BJ (cell line): ENCODE measurements around the gene DLX6. TPM values are rescaled to one million over a fixed set of nuclear protein-coding genes. Genes with fewer than 3 reads are reported as not detected.

ENCODE experiments used
- CTCF ChIA-PET: fragments of 350-600 bp; formaldehyde crosslinking; extraction: SDS; loops from one replicate; lab custom pipeline; 2021; ENCODE audit warnings: antibody characterized with exemption, inconsistent platforms; lab: Yijun Ruan, JAX
- POLR2A ChIA-PET: fragments of 300-600 bp; sonication (Branson Sonifier 250); formaldehyde crosslinking; extraction: SDS; loops from one replicate; lab custom pipeline; 2021; ENCODE audit warnings: antibody characterized with exemption; lab: Charles Lee
- DNase-seq: peaks from one replicate; pipeline ENCODE4 v3.0.0-alpha.2; 2011; ENCODE audit warnings: low read depth
- H3K27me3 ChIP-seq: 2 replicates; pipeline ENCODE4 v1.6.0; 2011; ENCODE audit warnings: low read length; ENCODE audit not compliant: control insufficient read depth, insufficient read depth
- H3K36me3 ChIP-seq: 2 replicates; pipeline ENCODE4 v1.5.1; 2011; ENCODE audit warnings: low read length; ENCODE audit not compliant: control insufficient read depth, insufficient read depth
- H3K4me3 ChIP-seq: 2 replicates; pipeline ENCODE4 v1.5.1; 2011; ENCODE audit warnings: low read depth, mild to moderate bottlenecking, control low read depth, low read length
- CTCF ChIP-seq: IDR thresholded peaks from 2 replicates; pipeline ENCODE4 v1.5.1; 2011; ENCODE audit warnings: low read depth, mild to moderate bottlenecking, control low read depth, inconsistent platforms, low read length, moderate library complexity; ENCODE audit not compliant: insufficient read depth
- polyA plus RNA-seq: library from polyadenylated mRNA; depleted of rRNA; stranded (reverse); fragments of >200 nt; gene quantifications from 2 replicates; pipeline ENCODE4 v1.2.3, GENCODE V29; 2011

The DLX6 gene
- polyA plus RNA-seq, 1 experiment: not detected

DNA sequence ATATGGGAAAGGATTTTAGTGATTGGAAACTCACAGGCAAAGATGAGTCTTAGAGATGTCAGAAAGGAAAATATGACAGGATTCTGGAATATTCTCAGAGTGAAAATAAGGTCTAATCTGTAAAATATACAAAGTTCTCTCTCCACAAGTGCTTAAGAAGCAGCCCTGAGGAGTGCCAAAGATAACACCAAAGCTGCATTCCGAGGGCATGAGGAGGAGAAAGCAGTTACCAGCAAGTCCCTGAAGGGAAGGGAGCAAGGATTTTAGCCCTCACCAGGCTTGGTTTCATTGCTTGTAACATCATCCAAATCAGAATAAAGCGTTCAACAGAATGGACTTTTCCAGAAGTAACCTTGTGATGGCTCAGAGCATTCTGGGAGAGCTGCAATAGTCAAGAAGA is 31.4 kb upstream of the DLX6 start:
- H3K36me3 ChIP-seq: no peaks in the 10 kb centered on the region
- POLR2A ChIA-PET: no interaction called here
- H3K4me3 ChIP-seq: no peak overlapping the region
- no peak for TF ChIP-seq CTCF
- no peaks in the 10 kb centered on the region for H3K27me3 ChIP-seq
- no peak for DNase-seq
- CTCF ChIA-PET: no interaction called here

DNA sequence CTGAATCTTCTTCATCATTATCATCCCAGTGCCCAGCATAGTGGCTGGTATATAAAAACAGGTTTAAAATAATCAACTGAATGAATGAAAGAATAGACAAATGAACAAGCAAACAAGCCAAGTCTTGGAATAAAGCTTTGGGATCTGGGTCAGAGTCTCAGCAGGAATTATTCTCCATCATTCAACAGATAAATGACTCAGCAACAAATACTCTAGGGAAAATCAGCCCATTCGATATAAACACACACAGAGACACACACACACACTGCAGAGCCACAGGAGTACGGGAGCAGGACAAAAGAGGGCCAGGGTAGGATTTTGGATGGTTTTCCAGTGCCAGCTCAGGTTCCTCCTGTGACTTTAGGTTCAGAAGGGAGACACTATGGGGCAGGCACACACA is 29.2 kb upstream of the DLX6 start:
- CTCF ChIA-PET: no interaction called here
- H3K4me3 ChIP-seq: no peak overlapping the region
- POLR2A ChIA-PET: no interaction called here
- no peak for DNase-seq
- H3K27me3 ChIP-seq: no peaks in the 10 kb centered on the region
- no peaks in the 10 kb centered on the region for H3K36me3 ChIP-seq
- TF ChIP-seq CTCF: no peak

DNA sequence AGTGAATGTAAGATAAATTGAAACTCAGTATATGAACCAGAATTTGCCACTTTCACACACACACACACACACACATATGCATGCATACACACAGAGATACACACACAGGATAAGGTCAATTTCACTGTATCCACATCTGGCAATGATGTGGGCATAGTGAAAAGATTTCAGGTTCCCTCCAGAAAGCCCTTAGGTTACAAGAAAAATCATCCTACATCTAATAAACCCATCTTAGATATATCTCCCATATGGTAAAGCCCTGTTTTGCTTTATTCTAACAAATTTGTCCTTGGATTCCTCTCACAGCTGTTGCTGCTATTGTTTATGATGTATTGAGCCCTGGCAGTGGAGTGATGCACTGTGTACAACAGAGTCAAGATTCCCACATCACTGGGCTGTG is 27.9 kb upstream of the DLX6 start:
- DNase-seq: no peak
- no peak for TF ChIP-seq CTCF
- CTCF ChIA-PET: no interaction called here
- Histone ChIP-seq H3K4me3 (no peak overlapping the region), H3K27me3 (no peaks in the 10 kb centered on the region), H3K36me3 (no peaks in the 10 kb centered on the region)
- POLR2A ChIA-PET: no interaction called here

GRCh38 chr7:96979551-96980276 is 25.6 kb upstream of the DLX6 start:
- H3K27me3 ChIP-seq: no peaks in the 10 kb centered on the region
- CTCF ChIA-PET: no interaction called here
- POLR2A ChIA-PET: no interaction called here
- no peak for DNase-seq
- no peak for TF ChIP-seq CTCF
- no peak overlapping the region for H3K4me3 ChIP-seq
- no peaks in the 10 kb centered on the region for H3K36me3 ChIP-seq

DNA sequence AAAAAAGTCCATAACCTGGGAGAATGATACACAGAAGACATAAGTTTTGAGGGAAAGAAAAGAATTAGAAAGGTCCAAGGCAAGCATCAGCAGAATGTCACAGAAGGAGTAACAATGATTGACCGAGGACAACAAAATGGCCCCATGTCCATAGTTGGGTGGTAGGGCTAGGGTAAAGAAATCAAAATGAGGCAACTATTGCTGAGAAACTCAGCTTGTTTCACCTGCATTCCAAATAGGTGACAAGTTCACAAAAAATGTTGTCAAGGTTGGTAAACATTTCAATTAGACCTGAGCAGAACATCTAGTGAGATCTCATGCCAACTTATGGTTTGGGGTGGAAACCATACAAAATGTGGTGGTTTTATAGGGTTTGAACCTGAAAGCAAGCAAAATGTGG is 22.8 kb upstream of the DLX6 start:
- Histone ChIP-seq H3K36me3 (no peaks in the 10 kb centered on the region), H3K27me3 (no peaks in the 10 kb centered on the region), H3K4me3 (no peak overlapping the region)
- ChIA-PET CTCF (no interaction called here), POLR2A (no interaction called here)
- no peak for TF ChIP-seq CTCF
- DNase-seq: no peak
